Neuronal stem cell (in vitro differentiated cells): ENCODE results near the gene IVD.

Experiments used
- DNase-seq: peaks from one replicate; pipeline ENCODE4 v3.0.0-alpha.2; 2013; ENCODE audit warnings: low spot score
- H2AFZ ChIP-seq: one replicate; pipeline ENCODE4 v1.6.1; 2013; ENCODE audit warnings: mild to moderate bottlenecking, low read length, inconsistent platforms
- H2AK5ac ChIP-seq: 2 replicates; pipeline ENCODE4 v1.6.1; 2013; ENCODE audit warnings: low read depth, mild to moderate bottlenecking, inconsistent platforms, low read length, moderate library complexity, mixed read lengths
- H2BK120ac ChIP-seq: 2 replicates; pipeline ENCODE4 v1.6.1; 2013; ENCODE audit warnings: low read depth, mild to moderate bottlenecking, inconsistent platforms, low read length, moderate library complexity, mixed read lengths
- H2BK12ac ChIP-seq: one replicate; pipeline ENCODE4 v1.6.1; 2013; ENCODE audit warnings: low read length, inconsistent platforms
- H2BK15ac ChIP-seq: 2 replicates; pipeline ENCODE4 v1.6.1; 2013; ENCODE audit warnings: mild to moderate bottlenecking, low read length, inconsistent platforms, mixed read lengths
- H2BK5ac ChIP-seq: one replicate; pipeline ENCODE4 v1.6.1; 2013; ENCODE audit warnings: inconsistent platforms, mild to moderate bottlenecking, low read length, moderate library complexity
- H3K14ac ChIP-seq: one replicate; pipeline ENCODE4 v1.6.1; 2013; ENCODE audit warnings: low read length, inconsistent platforms
- H3K18ac ChIP-seq: 2 replicates; pipeline ENCODE4 v1.6.1; 2013; ENCODE audit warnings: low read length, inconsistent platforms
- H3K23ac ChIP-seq: 2 replicates; pipeline ENCODE4 v1.6.1; 2013; ENCODE audit warnings: low read depth, mild to moderate bottlenecking, mixed read lengths, low read length, inconsistent platforms; ENCODE audit not compliant: poor library complexity
- H3K27ac ChIP-seq: replicated peaks from 3 replicates; pipeline ENCODE4 v1.5.1; 2013; ENCODE audit warnings: low read length, inconsistent platforms
- H3K27me3 ChIP-seq, 3 experiments: 2 replicates each; pipeline ENCODE4 v1.6.1; 2013; ENCODE audit warnings: low read length in 3 of 3, mild to moderate bottlenecking in 2 of 3, inconsistent platforms in 1 of 3, low read depth in 1 of 3, mixed read lengths in 1 of 3, moderate library complexity in 1 of 3; ENCODE audit not compliant: control insufficient read depth in 3 of 3, insufficient read depth in 3 of 3
- H3K36me3 ChIP-seq, 2 donors: replicated peaks in 1 of 2; 2 replicates each; pipeline ENCODE4 v1.6.1; 2013; ENCODE audit warnings: low read length in 2 of 2; ENCODE audit not compliant: control insufficient read depth in 2 of 2, insufficient read depth in 2 of 2
- H3K4ac ChIP-seq: 2 replicates; pipeline ENCODE4 v1.6.1; 2013; ENCODE audit warnings: inconsistent platforms, mild to moderate bottlenecking, low read length, moderate library complexity
- H3K4me1 ChIP-seq, 2 donors: 1 replicate in 1 of 2; 2 replicates in 1 of 2; pipeline ENCODE4 v1.6.1; 2013; ENCODE audit warnings: low read length in 2 of 2, low read depth in 1 of 2; ENCODE audit not compliant: control insufficient read depth in 2 of 2, insufficient read depth in 1 of 2
- H3K4me2 ChIP-seq: one replicate; pipeline ENCODE4 v1.6.1; 2013; ENCODE audit warnings: mild to moderate bottlenecking, low read length, inconsistent platforms; ENCODE audit not compliant: insufficient read depth, poor library complexity, severe bottlenecking
- H3K4me3 ChIP-seq, 2 donors: 2 replicates each; pipeline ENCODE4 v1.5.1; 2013; ENCODE audit warnings: low read length in 2 of 2, mild to moderate bottlenecking in 2 of 2, inconsistent platforms in 1 of 2, moderate library complexity in 1 of 2
- H3K79me1 ChIP-seq: one replicate; pipeline ENCODE4 v1.6.1; 2013; ENCODE audit warnings: low read depth, mild to moderate bottlenecking, inconsistent platforms, low read length, moderate library complexity
- H3K9ac ChIP-seq: one replicate; pipeline ENCODE4 v1.6.1; 2013; ENCODE audit warnings: mild to moderate bottlenecking, low read depth, low read length, inconsistent platforms; ENCODE audit not compliant: poor library complexity
- H3K9me3 ChIP-seq, 2 donors: replicated peaks in 1 of 2; 2 replicates each; pipeline versions ENCODE3 to v1.6.1; 2013; ENCODE audit warnings: low read length in 2 of 2, mild to moderate bottlenecking in 2 of 2, inconsistent platforms in 1 of 2, low read depth in 1 of 2, mixed read lengths in 1 of 2, moderate library complexity in 1 of 2; ENCODE audit not compliant: control insufficient read depth in 2 of 2, insufficient read depth in 1 of 2
- H4K8ac ChIP-seq: one replicate; pipeline ENCODE4 v1.6.1; 2013; ENCODE audit warnings: low read depth, mild to moderate bottlenecking, inconsistent platforms, low read length, moderate library complexity
- H4K91ac ChIP-seq: one replicate; pipeline ENCODE4 v1.6.1; 2013; ENCODE audit warnings: low read length, low read depth, mild to moderate bottlenecking, inconsistent platforms; ENCODE audit not compliant: poor library complexity
- WGBS, 2 donors: extraction: QIAGEN DNeasy Blood & Tissue Kit; methylation state at CpG; one replicate each; pipeline ENCODE4 v1.1.7; 2013; ENCODE audit warnings: missing lambda C conversion rate in 2 of 2, mixed read lengths in 1 of 2; ENCODE audit not compliant: insufficient read length in 2 of 2, insufficient replicate concordance in 1 of 2; ENCODE audit errors: extremely low coverage in 2 of 2; 5-methylcytosine and 5-hydroxymethylcytosine counted together

IVD gene

GRCh38 chr15:40429068-40429710 is 23.6 kb downstream of the IVD start:
- Histone ChIP-seq H3K4ac (no peak overlapping the region), H3K4me3 (no peak overlapping the region), H4K91ac (no peak overlapping the region), H3K27ac (no peak overlapping the region), H4K8ac (no peak overlapping the region), H2AFZ (no peak overlapping the region), H2BK120ac (no peak overlapping the region), H3K9me3 (no peaks in the 10 kb centered on the region), H3K14ac (no peak overlapping the region), H3K36me3 (peaks cover 0 to 2% of the 10 kb centered on the region in 2 donors), H3K9ac (no peak overlapping the region), H3K4me1 (peaks cover 0 to 2% of the 10 kb centered on the region in 2 donors), H3K18ac (no peak overlapping the region), H3K27me3 (peaks cover 0 to 7% (median 4%) of the 10 kb centered on the region in 3 experiments), H2BK15ac (no peak overlapping the region), H2BK12ac (no peak overlapping the region), H3K79me1 (no peaks in the 10 kb centered on the region), H2BK5ac (no peak overlapping the region), H2AK5ac (peak overlapping the region; percentile 5), H3K23ac (peak overlapping the region; percentile 1), H3K4me2 (no peak overlapping the region)
- WGBS, 2 donors: no CpG with 5 or more reads among the region's 10 CpGs
- no peak for DNase-seq

- H2AK5ac ChIP-seq: no peak overlapping the region
- H3K4me1 ChIP-seq: peaks cover 0 to 3% of the 10 kb centered on the region in 2 donors
- H3K18ac ChIP-seq: no peak overlapping the region
- H2BK5ac ChIP-seq: no peak overlapping the region
- H3K4ac ChIP-seq: no peak overlapping the region
- H2AFZ ChIP-seq: no peak overlapping the region
- H3K27ac ChIP-seq: no peak overlapping the region
- H3K9ac ChIP-seq: no peak overlapping the region
- H4K91ac ChIP-seq: no peak overlapping the region
- no peak for DNase-seq
- H3K14ac ChIP-seq: no peak overlapping the region
- no peak overlapping the region for H3K23ac ChIP-seq
- H2BK12ac ChIP-seq: no peak overlapping the region
- WGBS, 2 donors: no CpG with 5 or more reads among the region's 10 CpGs
- no peak overlapping the region for H3K4me3 ChIP-seq
- H3K9me3 ChIP-seq: no peaks in the 10 kb centered on the region
- no peak overlapping the region for H2BK120ac ChIP-seq
- peaks cover 0 to 18% (median 13%) of the 10 kb centered on the region in 3 experiments for H3K27me3 ChIP-seq
- peaks cover 0 to 2% of the 10 kb centered on the region in 2 donors for H3K36me3 ChIP-seq
- no peak overlapping the region for H2BK15ac ChIP-seq
- no peak overlapping the region for H4K8ac ChIP-seq
- H3K79me1 ChIP-seq: no peaks in the 10 kb centered on the region
- no peak overlapping the region for H3K4me2 ChIP-seq
Measured at GRCh38 chr15:40430271-40430805, 24.7 kb downstream of the IVD start.

GRCh38 chr15:40435023-40435709 is 29.6 kb downstream of the IVD start:
- H2AFZ ChIP-seq: peak overlapping the region; percentile 94
- WGBS, 2 donors: no CpG with 5 or more reads among the region's 20 CpGs

GRCh38 chr15:40435710-40436089 is 30.1 kb downstream of the IVD start:
- peak overlapping the region; percentile 22 for H4K91ac ChIP-seq
- DNase-seq: no peak
- H3K18ac ChIP-seq: peak overlapping the region; percentile 86
- no peaks in the 10 kb centered on the region for H3K79me1 ChIP-seq
- no peak overlapping the region for H3K23ac ChIP-seq
- no peaks in the 10 kb centered on the region for H3K9me3 ChIP-seq
- peaks cover 3 to 66% (median 53%) of the 10 kb centered on the region in 3 experiments for H3K27me3 ChIP-seq
- H3K36me3 ChIP-seq: no peaks in the 10 kb centered on the region
- H3K27ac ChIP-seq: no peak overlapping the region
- H3K14ac ChIP-seq: no peak overlapping the region
- peaks cover 30 to 39% of the 10 kb centered on the region in 2 donors for H3K4me1 ChIP-seq
- no peak overlapping the region for H4K8ac ChIP-seq
- no peak overlapping the region for H2BK12ac ChIP-seq
- H3K4me2 ChIP-seq: peak overlapping the region; percentile 95
- peak overlapping the region; percentile 57 for H2BK5ac ChIP-seq
- H2AK5ac ChIP-seq: peak overlapping the region; percentile 2
- H2BK15ac ChIP-seq: peak overlapping the region; percentile 0
- no peak overlapping the region for H2BK120ac ChIP-seq
- H3K9ac ChIP-seq: peak overlapping the region; percentile 0
- WGBS, 2 donors: no CpG with 5 or more reads among the region's 15 CpGs
- H3K4me3 ChIP-seq: peak overlapping the region; percentile 47 to 71
- H3K4ac ChIP-seq: no peak overlapping the region
- peak overlapping the region; percentile 94 for H2AFZ ChIP-seq

More at GRCh38 chr15:40435023-40435709, 29.6 kb downstream of the IVD start:
- no peaks in the 10 kb centered on the region for H3K36me3 ChIP-seq
- no peak overlapping the region for H4K8ac ChIP-seq
- H3K9me3 ChIP-seq: no peaks in the 10 kb centered on the region
- no peak overlapping the region for H3K18ac ChIP-seq
- peak overlapping the region; percentile 0 for H3K9ac ChIP-seq
- peaks cover 3 to 66% (median 53%) of the 10 kb centered on the region in 3 experiments for H3K27me3 ChIP-seq
- no peak overlapping the region for H2BK12ac ChIP-seq
- no peak for DNase-seq
- no peak overlapping the region for H2BK120ac ChIP-seq
- H2AK5ac ChIP-seq: no peak overlapping the region
- no peak overlapping the region for H3K27ac ChIP-seq
- H3K4me3 ChIP-seq: no peak overlapping the region
- H2BK15ac ChIP-seq: peak overlapping the region; percentile 0
- H3K4me2 ChIP-seq: peak overlapping the region; percentile 95
- H2BK5ac ChIP-seq: no peak overlapping the region
- no peak overlapping the region for H3K14ac ChIP-seq
- no peaks in the 10 kb centered on the region for H3K79me1 ChIP-seq
- peak overlapping the region; percentile 22 for H4K91ac ChIP-seq
- H3K23ac ChIP-seq: no peak overlapping the region
- no peak overlapping the region for H3K4ac ChIP-seq
- H3K4me1 ChIP-seq: peaks cover 31 to 39% of the 10 kb centered on the region in 2 donors
